Common myeloid progenitor, CD34-positive (primary cell): Measurements from ENCODE around the gene SERPINA6.
"Not testable (repeated sequence)": the region's sequence is repeated elsewhere in the genome, so short reads cannot be mapped to it uniquely, and the experiment has no call there.

Experiments
- CTCF ChIA-PET: fragments of 350-600 bp; sonication (Branson Sonifier 250); formaldehyde crosslinking; loops from one replicate; lab custom pipeline; 2021; ENCODE audit warnings: antibody characterized with exemption; lab: Charles Lee
- POLR2A ChIA-PET: fragments of 350-600 bp; sonication (Branson Sonifier 250); formaldehyde crosslinking; loops from one replicate; lab custom pipeline; 2021; ENCODE audit warnings: antibody characterized with exemption; lab: Charles Lee
- DNase-seq, 3 donors: peaks; one replicate each; pipeline versions ENCODE4 v3.0.0 to v3.0.0-alpha.2; 2013
- H3K27ac ChIP-seq, 2 experiments: 1 replicate in 1 of 2; 2 replicates in 1 of 2; pipeline ENCODE4 v1.7.0; 2013; ENCODE audit warnings: inconsistent platforms in 2 of 2, low read length in 2 of 2, mild to moderate bottlenecking in 2 of 2, low read depth in 1 of 2, moderate library complexity in 1 of 2; ENCODE audit not compliant: severe bottlenecking in 2 of 2, insufficient read depth in 1 of 2, poor library complexity in 1 of 2
- H3K27me3 ChIP-seq, 5 experiments: replicated peaks in 2 of 5; 1 replicate in 3 of 5; 2 replicates in 2 of 5; pipeline versions ENCODE4 v1.6.1 to v1.7.0; 2013; ENCODE audit warnings: low read length in 4 of 5, mild to moderate bottlenecking in 2 of 5, moderate library complexity in 2 of 5, inconsistent platforms in 1 of 5; ENCODE audit not compliant: insufficient read depth in 5 of 5, control insufficient read depth in 4 of 5
- H3K36me3 ChIP-seq, 4 experiments: 1 replicate in 2 of 4; 2 replicates in 2 of 4; pipeline versions ENCODE4 v1.6.1 to v1.7.0; 2013; ENCODE audit warnings: low read length in 3 of 4, control low read depth in 1 of 4, mild to moderate bottlenecking in 1 of 4; ENCODE audit not compliant: control insufficient read depth in 4 of 4, insufficient read depth in 4 of 4
- H3K4me1 ChIP-seq, 4 experiments: 1 replicate in 3 of 4; 2 replicates in 1 of 4; pipeline versions ENCODE4 v1.6.1 to v1.7.1; 2013; ENCODE audit warnings: low read length in 3 of 4, mild to moderate bottlenecking in 3 of 4, control low read depth in 1 of 4, inconsistent platforms in 1 of 4, moderate library complexity in 1 of 4; ENCODE audit not compliant: control insufficient read depth in 4 of 4, insufficient read depth in 4 of 4; ENCODE audit errors: control extremely low read depth in 1 of 4
- H3K4me3 ChIP-seq, 7 experiments: 1 replicate in 4 of 7; 2 replicates in 3 of 7; pipeline versions ENCODE4 v1.5.1 to v1.7.0; 2013; ENCODE audit warnings: mild to moderate bottlenecking in 7 of 7, low read length in 6 of 7, moderate library complexity in 6 of 7, inconsistent platforms in 2 of 7, low read depth in 2 of 7, control low read depth in 1 of 7; ENCODE audit not compliant: insufficient read depth in 4 of 7, control insufficient read depth in 1 of 7; ENCODE audit errors: extremely low read depth in 1 of 7
- H3K9me3 ChIP-seq, 5 experiments: 1 replicate in 4 of 5; 2 replicates in 1 of 5; pipeline versions ENCODE4 v1.6.1 to v1.7.1; 2013; ENCODE audit warnings: low read length in 4 of 5, mild to moderate bottlenecking in 2 of 5, inconsistent platforms in 1 of 5, low read depth in 1 of 5, moderate library complexity in 1 of 5; ENCODE audit not compliant: control insufficient read depth in 4 of 5, insufficient read depth in 2 of 5; ENCODE audit errors: control extremely low read depth in 1 of 5
- WGBS: methylation state at CpG from one replicate; pipeline ENCODE4 v1.1.5; 2013; ENCODE audit not compliant: insufficient coverage; 5-methylcytosine and 5-hydroxymethylcytosine counted together

Gene SERPINA6

DNA sequence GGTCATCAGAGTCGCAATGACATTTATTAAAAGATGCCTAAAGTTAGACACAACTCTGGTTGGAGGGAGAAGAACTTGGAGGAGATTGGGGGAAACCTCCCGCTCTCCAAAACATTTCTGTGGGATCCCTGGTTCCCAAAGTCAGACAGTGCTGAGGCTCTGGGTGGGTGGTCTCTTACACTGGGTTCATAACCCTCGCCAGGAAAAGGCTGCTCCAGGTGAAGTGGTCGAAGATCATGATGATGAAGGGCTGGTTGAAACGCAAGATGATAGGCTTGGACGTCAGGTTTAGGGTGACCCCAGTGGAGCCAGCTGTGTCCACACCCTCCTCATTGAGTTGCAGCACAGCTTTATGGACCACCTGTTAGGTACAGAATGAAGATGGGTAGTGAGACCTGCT lies 18.9 kb downstream of the SERPINA6 start:
- Histone ChIP-seq H3K27ac (no peak overlapping the region), H3K27me3 (peaks cover 0 to 3% (median 0%) of the 10 kb centered on the region in 5 experiments), H3K9me3 (peaks cover 0 to 13% (median 4%) of the 10 kb centered on the region in 5 experiments), H3K4me3 (no peak overlapping the region), H3K4me1 (no peaks in the 10 kb centered on the region), H3K36me3 (no peaks in the 10 kb centered on the region)
- ChIA-PET CTCF (no interaction called here), POLR2A (no interaction called here)
- 100% methylated on average over 6 of the region's 6 CpGs for WGBS
- DNase-seq = no peak

DNA sequence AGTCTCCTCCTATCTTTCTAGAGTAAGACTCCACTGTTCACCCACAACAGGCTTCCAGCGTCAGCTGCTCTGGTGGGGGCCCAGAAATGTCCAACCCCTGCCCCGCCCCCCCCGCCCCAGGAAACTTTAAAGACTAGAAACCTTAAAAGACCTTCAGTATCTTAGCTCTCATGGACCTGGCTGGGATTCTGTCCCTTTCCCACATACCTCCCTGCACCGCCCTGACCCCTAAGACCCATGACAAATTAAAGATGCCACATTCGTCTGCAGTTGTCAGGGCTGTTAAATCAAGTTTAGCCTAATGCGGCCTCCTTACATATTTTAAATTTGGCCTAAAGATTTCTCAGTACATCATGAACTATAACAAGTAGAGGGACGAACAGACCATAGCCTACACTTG lies 20.0 kb downstream of the SERPINA6 start:
- ChIA-PET POLR2A (no interaction called here), CTCF (no interaction called here)
- no peak for DNase-seq
- Histone ChIP-seq H3K4me1 (no peaks in the 10 kb centered on the region), H3K9me3 (peaks cover 0 to 9% (median 4%) of the 10 kb centered on the region in 5 experiments), H3K27me3 (no peaks in the 10 kb centered on the region), H3K27ac (no peak overlapping the region), H3K4me3 (no peak overlapping the region), H3K36me3 (no peaks in the 10 kb centered on the region)
- 93% methylated on average over 4 of the region's 7 CpGs for WGBS

GRCh38 chr14:94298130-94298529 lies 25.0 kb downstream of the SERPINA6 start:
- Histone ChIP-seq H3K27me3 (peaks cover 0 to 2% (median 0%) of the 10 kb centered on the region in 5 experiments), H3K9me3 (peaks cover 0 to 1% (median 0%) of the 10 kb centered on the region in 5 experiments), H3K4me3 (no peak overlapping the region), H3K27ac (no peak overlapping the region), H3K4me1 (no peaks in the 10 kb centered on the region), H3K36me3 (no peaks in the 10 kb centered on the region)
- 95% methylated on average over 12 of the region's 15 CpGs for WGBS
- CTCF ChIA-PET = interaction anchor here (1.2 kb wide), 1 partner anchor 38 kb away, joined by 3 read pairs; no protein-coding TSS in a partner anchor
- DNase-seq = no peak
- POLR2A ChIA-PET = no interaction called here

DNA sequence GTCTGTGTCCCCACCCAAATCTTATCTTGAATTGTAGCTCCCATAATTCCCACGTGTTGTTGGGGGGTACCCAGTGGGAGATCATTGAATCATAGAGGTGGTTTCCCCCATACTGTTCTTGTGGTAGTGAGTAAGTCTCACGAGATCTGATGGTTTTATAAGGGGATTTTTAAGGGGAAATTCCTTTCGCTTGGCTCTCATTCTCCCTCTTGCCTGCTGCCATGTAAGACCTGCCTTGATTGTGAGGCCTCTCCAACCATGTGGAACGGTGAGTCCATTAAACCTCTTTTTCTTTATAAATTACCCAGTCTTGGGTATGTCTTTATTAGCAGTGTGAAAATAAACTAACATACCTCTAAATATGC lies 27.0 kb downstream of the SERPINA6 start:
- CTCF ChIA-PET, H3K36me3 ChIP-seq, DNase-seq, POLR2A ChIA-PET, H3K27me3 ChIP-seq, H3K4me3 ChIP-seq, H3K9me3 ChIP-seq, H3K27ac ChIP-seq, H3K4me1 ChIP-seq: not testable (repeated sequence)
- no CpG with 5 or more reads among the region's 4 CpGs for WGBS

DNA sequence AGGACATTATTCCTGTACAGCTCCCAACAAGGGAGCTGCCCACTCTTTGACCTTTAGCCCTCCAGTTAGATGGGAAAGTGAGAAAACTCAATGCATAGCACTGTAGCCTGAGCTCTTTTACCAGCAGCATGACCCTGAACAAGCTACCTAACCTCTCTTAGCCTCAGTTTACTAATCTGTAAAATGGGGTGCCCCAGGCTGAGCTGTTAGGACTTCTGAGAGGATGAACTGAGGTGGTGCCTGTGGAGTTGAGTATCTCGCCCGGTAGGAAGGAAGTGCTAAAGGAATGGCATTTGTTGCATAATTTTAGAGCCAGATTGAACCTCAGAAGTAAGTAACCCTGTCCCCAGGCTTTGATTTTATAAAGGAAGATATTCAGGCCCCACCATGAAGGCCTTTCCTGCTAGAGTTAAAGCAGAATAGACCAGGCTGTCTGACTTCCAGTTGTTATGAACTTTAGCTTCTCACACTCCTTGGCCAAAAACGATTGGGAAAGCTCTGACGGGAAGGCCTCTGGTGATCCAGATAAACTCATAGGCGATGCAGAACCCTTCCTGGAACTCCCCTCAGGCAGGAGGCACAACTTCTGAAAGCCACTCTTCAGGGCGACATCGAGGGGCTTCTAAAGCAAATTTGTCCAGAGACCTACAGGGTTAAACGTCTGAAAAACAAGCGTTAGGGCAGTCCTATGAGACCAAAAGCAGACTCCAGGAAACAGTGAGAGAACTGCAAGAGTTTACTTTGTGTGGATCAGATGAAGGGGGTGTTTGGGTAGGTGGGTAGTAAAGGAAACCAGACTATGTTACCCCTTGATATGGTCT lies 27.6 kb downstream of the SERPINA6 start:
- no peak for DNase-seq
- Histone ChIP-seq H3K4me3 (no peak overlapping the region), H3K9me3 (peaks cover 0 to 1% (median 0%) of the 10 kb centered on the region in 5 experiments), H3K27ac (no peak overlapping the region), H3K4me1 (no peaks in the 10 kb centered on the region), H3K36me3 (no peaks in the 10 kb centered on the region), H3K27me3 (peaks cover 0 to 2% (median 0%) of the 10 kb centered on the region in 5 experiments)
- CTCF ChIA-PET = no interaction called here
- 74% methylated on average over 9 of the region's 9 CpGs for WGBS
- POLR2A ChIA-PET = no interaction called here

DNA sequence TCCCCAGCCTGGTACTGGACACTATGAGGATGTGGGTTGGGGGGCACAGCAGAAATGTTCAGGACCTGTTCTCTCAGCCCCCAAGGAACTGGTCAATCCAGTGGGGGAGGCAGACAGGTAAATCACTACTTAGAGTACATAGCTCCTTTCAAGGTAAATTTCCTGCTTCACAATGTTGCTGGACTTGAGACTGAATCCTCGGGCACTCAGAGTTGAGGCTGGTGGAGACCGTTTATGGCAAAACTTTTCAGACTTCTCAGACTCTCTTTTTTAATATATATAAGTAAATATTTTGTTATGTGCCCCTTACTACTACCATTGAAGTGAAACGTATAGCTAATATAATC lies 29.6 kb downstream of the SERPINA6 start:
- Histone ChIP-seq H3K4me3 (no peak overlapping the region), H3K27ac (no peak overlapping the region), H3K27me3 (peaks cover 0 to 5% (median 0%) of the 10 kb centered on the region in 5 experiments), H3K36me3 (no peaks in the 10 kb centered on the region), H3K9me3 (no peaks in the 10 kb centered on the region), H3K4me1 (no peaks in the 10 kb centered on the region)
- CTCF ChIA-PET = no interaction called here
- no CpG with 5 or more reads among the region's 3 CpGs for WGBS
- DNase-seq = no peak
- POLR2A ChIA-PET = no interaction called here

GRCh38 chr14:94292872-94293577 lies 30.1 kb downstream of the SERPINA6 start, which contains the start of gene SERPINA10:
Gene SERPINA10, minus strand, starts transcription at chr14:94293268. Its CDS starts 2,675 bp downstream, at chr14:94290593.
- WGBS = 82% methylated on average over 4 of the region's 10 CpGs
- peaks cover 0 to 5% (median 0%) of the 10 kb centered on the region in 5 experiments for H3K27me3 ChIP-seq
- H3K9me3 ChIP-seq = no peaks in the 10 kb centered on the region
- H3K36me3 ChIP-seq = no peaks in the 10 kb centered on the region
- no peak for DNase-seq
- no peak within 1 kb of the TSS for H3K27ac ChIP-seq
- no peak within 1 kb of the TSS for H3K4me3 ChIP-seq
- ChIA-PET CTCF (no interaction called here), POLR2A (no interaction called here)
- H3K4me1 ChIP-seq = no peaks in the 10 kb centered on the region
